SH-SY5Y (cell line): ENCODE results near the gene SPP2.

Experiments used
- GATA2 ChIP-seq: IDR thresholded peaks from 2 replicates; pipeline ENCODE4 v1.6.1; 2011; ENCODE audit warnings: mild to moderate bottlenecking, low read depth, low read length
- GATA3 ChIP-seq: IDR thresholded peaks from 2 replicates; pipeline ENCODE4 v1.6.1; 2011; ENCODE audit warnings: low read depth, mild to moderate bottlenecking, low read length, moderate library complexity

DNA sequence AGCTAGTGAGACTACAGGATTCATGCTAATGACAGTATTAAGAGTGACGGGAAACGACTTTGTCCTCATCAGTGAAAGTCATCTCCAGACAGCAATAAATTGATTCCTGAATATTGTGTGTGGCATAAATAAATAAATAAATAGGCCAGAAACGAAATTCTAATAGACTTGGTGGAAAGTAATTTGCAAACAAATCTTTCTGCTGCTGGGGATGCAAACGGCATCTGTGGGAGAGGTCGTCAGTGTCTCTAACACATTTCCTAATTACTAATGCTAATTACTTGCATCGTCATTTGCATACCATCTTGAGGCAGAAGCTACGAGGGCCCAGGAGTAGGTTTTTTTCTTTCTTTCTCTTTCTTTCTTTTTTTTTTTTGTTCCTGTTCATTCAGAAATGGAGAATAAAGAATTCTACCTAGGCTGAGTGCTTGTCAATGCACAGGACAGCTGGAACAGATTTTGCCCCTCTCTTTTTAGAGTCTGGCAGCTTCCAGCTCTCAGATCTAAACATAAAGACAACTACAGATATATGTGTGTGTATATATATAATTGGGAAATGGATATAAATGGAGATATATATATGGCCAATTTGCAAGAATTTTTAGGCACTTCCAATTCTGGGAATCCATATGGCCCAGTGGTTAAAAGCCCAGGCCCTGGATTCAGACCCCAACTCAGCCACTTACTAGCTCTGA is 75.1 kb downstream of the SPP2 start:
- TF ChIP-seq GATA2 (no peak), GATA3 (no peak)
